Activated naive CD4-positive, alpha-beta T cell treated with anti-CD3 and anti-CD28 coated beads, Interleukin-2, amount 50 U/mL, for 24 hours (primary cell): ENCODE data around the gene COL13A1.

Experiments
- H3K27ac Mint-ChIP-seq: one replicate; pipeline ENCODE4 v1.8.0; 2021; ENCODE audit warnings: mild to moderate bottlenecking, mixed read lengths
- H3K27me3 Mint-ChIP-seq: one replicate; pipeline ENCODE4 v1.8.0; 2021; ENCODE audit warnings: mixed read lengths
- H3K36me3 Mint-ChIP-seq: one replicate; pipeline ENCODE4 v1.8.0; 2021; ENCODE audit warnings: mixed read lengths
- H3K4me1 Mint-ChIP-seq: one replicate; pipeline ENCODE4 v1.8.0; 2021; ENCODE audit warnings: mixed read lengths
- H3K4me3 Mint-ChIP-seq: one replicate; pipeline ENCODE4 v1.8.0; 2021; ENCODE audit warnings: mild to moderate bottlenecking, mixed read lengths
- H3K9me3 Mint-ChIP-seq: one replicate; pipeline ENCODE4 v1.8.0; 2021; ENCODE audit warnings: mixed read lengths

COL13A1 gene

GRCh38 chr10:69902835-69903535 is 101.3 kb downstream of the COL13A1 start:
- Mint-ChIP-seq H3K4me1 (no peaks in the 10 kb centered on the region), H3K27me3 (no peaks in the 10 kb centered on the region), H3K27ac (no peak overlapping the region), H3K36me3 (no peaks in the 10 kb centered on the region), H3K4me3 (no peak overlapping the region), H3K9me3 (no peaks in the 10 kb centered on the region)

- no peak overlapping the region for H3K27ac Mint-ChIP-seq
- no peaks in the 10 kb centered on the region for H3K27me3 Mint-ChIP-seq
- no peak overlapping the region for H3K4me3 Mint-ChIP-seq
- no peaks in the 10 kb centered on the region for H3K9me3 Mint-ChIP-seq
- no peaks in the 10 kb centered on the region for H3K4me1 Mint-ChIP-seq
- no peaks in the 10 kb centered on the region for H3K36me3 Mint-ChIP-seq
Measured at GRCh38 chr10:69904533-69904932, 102.8 kb downstream of the COL13A1 start.

GRCh38 chr10:69906425-69906824 is 104.7 kb downstream of the COL13A1 start:
- H3K4me1 Mint-ChIP-seq = no peaks in the 10 kb centered on the region
- no peaks in the 10 kb centered on the region for H3K27me3 Mint-ChIP-seq
- no peak overlapping the region for H3K27ac Mint-ChIP-seq
- no peaks in the 10 kb centered on the region for H3K9me3 Mint-ChIP-seq
- H3K4me3 Mint-ChIP-seq = no peak overlapping the region
- H3K36me3 Mint-ChIP-seq = no peaks in the 10 kb centered on the region

GRCh38 chr10:69907517-69907916 is 105.8 kb downstream of the COL13A1 start:
- no peak overlapping the region for H3K4me3 Mint-ChIP-seq
- no peaks in the 10 kb centered on the region for H3K9me3 Mint-ChIP-seq
- no peaks in the 10 kb centered on the region for H3K36me3 Mint-ChIP-seq
- H3K27ac Mint-ChIP-seq = no peak overlapping the region
- no peaks in the 10 kb centered on the region for H3K4me1 Mint-ChIP-seq
- H3K27me3 Mint-ChIP-seq = no peaks in the 10 kb centered on the region

GRCh38 chr10:69908124-69908523 is 106.4 kb downstream of the COL13A1 start:
- Mint-ChIP-seq H3K27ac (no peak overlapping the region), H3K4me3 (no peak overlapping the region), H3K4me1 (no peaks in the 10 kb centered on the region), H3K27me3 (no peaks in the 10 kb centered on the region), H3K36me3 (no peaks in the 10 kb centered on the region), H3K9me3 (no peaks in the 10 kb centered on the region)

- Mint-ChIP-seq H3K27me3 (no peaks in the 10 kb centered on the region), H3K4me3 (no peak overlapping the region)
Measured at GRCh38 chr10:69910561-69910960, 108.9 kb downstream of the COL13A1 start.

GRCh38 chr10:69911613-69912528 is 110.2 kb downstream of the COL13A1 start:
- Mint-ChIP-seq H3K27ac (no peak overlapping the region), H3K27me3 (no peaks in the 10 kb centered on the region), H3K9me3 (no peaks in the 10 kb centered on the region), H3K36me3 (no peaks in the 10 kb centered on the region), H3K4me1 (no peaks in the 10 kb centered on the region), H3K4me3 (no peak overlapping the region)

More at GRCh38 chr10:69910561-69910960, 108.9 kb downstream of the COL13A1 start:
- H3K27ac Mint-ChIP-seq = no peak overlapping the region
- H3K4me1 Mint-ChIP-seq = no peaks in the 10 kb centered on the region
- H3K9me3 Mint-ChIP-seq = no peaks in the 10 kb centered on the region
- H3K36me3 Mint-ChIP-seq = no peaks in the 10 kb centered on the region

GRCh38 chr10:69912589-69912988 is 110.9 kb downstream of the COL13A1 start:
- Mint-ChIP-seq H3K27me3 (no peaks in the 10 kb centered on the region), H3K36me3 (no peaks in the 10 kb centered on the region), H3K9me3 (no peaks in the 10 kb centered on the region), H3K4me3 (no peak overlapping the region), H3K4me1 (no peaks in the 10 kb centered on the region), H3K27ac (no peak overlapping the region)

GRCh38 chr10:69913606-69914382 is 112.1 kb downstream of the COL13A1 start:
- no peaks in the 10 kb centered on the region for H3K4me1 Mint-ChIP-seq
- H3K27ac Mint-ChIP-seq = no peak overlapping the region
- H3K4me3 Mint-ChIP-seq = no peak overlapping the region
- H3K27me3 Mint-ChIP-seq = no peaks in the 10 kb centered on the region
- no peaks in the 10 kb centered on the region for H3K36me3 Mint-ChIP-seq
- H3K9me3 Mint-ChIP-seq = no peaks in the 10 kb centered on the region

GRCh38 chr10:69914398-69915214 is 112.9 kb downstream of the COL13A1 start:
- Mint-ChIP-seq H3K4me3 (no peak overlapping the region), H3K4me1 (no peaks in the 10 kb centered on the region), H3K27ac (no peak overlapping the region), H3K27me3 (no peaks in the 10 kb centered on the region), H3K36me3 (no peaks in the 10 kb centered on the region), H3K9me3 (no peaks in the 10 kb centered on the region)

GRCh38 chr10:69915215-69915560 is 113.5 kb downstream of the COL13A1 start:
- no peaks in the 10 kb centered on the region for H3K36me3 Mint-ChIP-seq
- H3K27me3 Mint-ChIP-seq = no peaks in the 10 kb centered on the region
- H3K27ac Mint-ChIP-seq = no peak overlapping the region
- no peaks in the 10 kb centered on the region for H3K9me3 Mint-ChIP-seq
- no peak overlapping the region for H3K4me3 Mint-ChIP-seq
- H3K4me1 Mint-ChIP-seq = no peaks in the 10 kb centered on the region

GRCh38 chr10:69916118-69916517 is 114.4 kb downstream of the COL13A1 start:
- Mint-ChIP-seq H3K9me3 (no peaks in the 10 kb centered on the region), H3K27me3 (no peaks in the 10 kb centered on the region), H3K36me3 (no peaks in the 10 kb centered on the region), H3K4me1 (no peaks in the 10 kb centered on the region), H3K27ac (no peak overlapping the region), H3K4me3 (no peak overlapping the region)

GRCh38 chr10:69918036-69918435 is 116.3 kb downstream of the COL13A1 start:
- Mint-ChIP-seq H3K4me1 (no peaks in the 10 kb centered on the region), H3K4me3 (no peak overlapping the region), H3K27me3 (no peaks in the 10 kb centered on the region), H3K27ac (no peak overlapping the region), H3K9me3 (no peaks in the 10 kb centered on the region), H3K36me3 (no peaks in the 10 kb centered on the region)

GRCh38 chr10:69919250-69919649 is 117.5 kb downstream of the COL13A1 start:
- Mint-ChIP-seq H3K36me3 (no peaks in the 10 kb centered on the region), H3K4me1 (no peaks in the 10 kb centered on the region), H3K27me3 (no peaks in the 10 kb centered on the region), H3K4me3 (no peak overlapping the region), H3K27ac (no peak overlapping the region), H3K9me3 (no peaks in the 10 kb centered on the region)

- H3K36me3 Mint-ChIP-seq = peaks cover 2% of the 10 kb centered on the region
- peaks cover 4% of the 10 kb centered on the region for H3K27me3 Mint-ChIP-seq
- no peaks in the 10 kb centered on the region for H3K4me1 Mint-ChIP-seq
- no peak overlapping the region for H3K27ac Mint-ChIP-seq
- H3K9me3 Mint-ChIP-seq = peaks cover 5% of the 10 kb centered on the region
- no peak overlapping the region for H3K4me3 Mint-ChIP-seq
Measured at GRCh38 chr10:69925111-69925510, 123.4 kb downstream of the COL13A1 start.
